ENCODE data around the gene TWSG1.
"Not testable (repeated sequence)": the region's sequence is repeated elsewhere in the genome, so short reads cannot be mapped to it uniquely, and the experiment has no call there.

DNA sequence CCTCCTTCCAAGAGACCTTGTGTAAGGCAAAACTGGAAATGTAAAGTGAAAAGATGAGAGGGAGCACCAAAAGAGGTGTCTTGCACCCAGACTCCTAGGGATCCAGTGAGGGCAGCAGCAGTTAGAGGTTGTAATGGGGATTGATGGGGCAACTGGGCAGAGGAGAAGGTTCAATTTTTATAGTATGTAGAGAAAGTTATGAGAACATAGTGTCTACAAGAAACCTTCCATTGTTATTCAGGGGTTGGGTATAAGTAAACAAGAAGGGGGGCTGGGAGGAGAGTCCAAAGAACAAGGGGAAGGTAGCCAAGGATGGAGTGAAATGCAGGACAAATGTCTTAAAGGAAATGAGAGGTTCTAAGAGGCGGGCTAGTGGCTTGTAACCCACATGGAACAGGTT is 89.1 kb downstream of the TWSG1 start:
- not testable (repeated sequence) for TF ChIP-seq POLR2A (IDR thresholded peaks at IDR 0.05; ENCODE audit: low read depth, low read length); SRF (IDR thresholded peaks at IDR 0.05; ENCODE audit: low read depth in 2 of 2, low read length in 2 of 2); ZZZ3 (IDR thresholded peaks at IDR 0.05; ENCODE audit: control insufficient read depth, insufficient read length, low read depth); MYC (IDR thresholded peaks at IDR 0.05; ENCODE audit: insufficient read depth, insufficient read length, insufficient replicate concordance, low read length, severe bottlenecking); JUND (IDR thresholded peaks at IDR 0.05; ENCODE audit: low read depth, low read length); TAF1 (IDR thresholded peaks at IDR 0.05; ENCODE audit: borderline replicate concordance, low read depth, low read length); NFIC (IDR thresholded peaks at IDR 0.05; ENCODE audit: low read depth, low read length); RFX5 (IDR thresholded peaks at IDR 0.05; ENCODE audit: low read depth, low read length); NR2C2 (IDR thresholded peaks at IDR 0.05; ENCODE audit: borderline replicate concordance, control insufficient read depth, insufficient read length, low read depth)
- TF ChIP-seq, protein P1, sequence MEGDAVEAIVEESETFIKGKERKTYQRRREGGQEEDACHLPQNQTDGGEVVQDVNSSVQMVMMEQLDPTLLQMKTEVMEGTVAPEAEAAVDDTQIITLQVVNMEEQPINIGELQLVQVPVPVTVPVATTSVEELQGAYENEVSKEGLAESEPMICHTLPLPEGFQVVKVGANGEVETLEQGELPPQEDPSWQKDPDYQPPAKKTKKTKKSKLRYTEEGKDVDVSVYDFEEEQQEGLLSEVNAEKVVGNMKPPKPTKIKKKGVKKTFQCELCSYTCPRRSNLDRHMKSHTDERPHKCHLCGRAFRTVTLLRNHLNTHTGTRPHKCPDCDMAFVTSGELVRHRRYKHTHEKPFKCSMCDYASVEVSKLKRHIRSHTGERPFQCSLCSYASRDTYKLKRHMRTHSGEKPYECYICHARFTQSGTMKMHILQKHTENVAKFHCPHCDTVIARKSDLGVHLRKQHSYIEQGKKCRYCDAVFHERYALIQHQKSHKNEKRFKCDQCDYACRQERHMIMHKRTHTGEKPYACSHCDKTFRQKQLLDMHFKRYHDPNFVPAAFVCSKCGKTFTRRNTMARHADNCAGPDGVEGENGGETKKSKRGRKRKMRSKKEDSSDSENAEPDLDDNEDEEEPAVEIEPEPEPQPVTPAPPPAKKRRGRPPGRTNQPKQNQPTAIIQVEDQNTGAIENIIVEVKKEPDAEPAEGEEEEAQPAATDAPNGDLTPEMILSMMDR (IDR thresholded peaks at IDR 0.05 in 2 of 3, conservative IDR thresholded peaks at IDR 0.05 in 1 of 3; ENCODE audit: control insufficient read depth in 2 of 3, extremely low read depth in 1 of 3, insufficient read depth in 1 of 3, low read depth in 3 of 3, low read length in 3 of 3), result not testable (repeated sequence)
- TF ChIP-seq, protein P2, sequence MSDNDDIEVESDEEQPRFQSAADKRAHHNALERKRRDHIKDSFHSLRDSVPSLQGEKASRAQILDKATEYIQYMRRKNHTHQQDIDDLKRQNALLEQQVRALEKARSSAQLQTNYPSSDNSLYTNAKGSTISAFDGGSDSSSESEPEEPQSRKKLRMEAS (IDR thresholded peaks at IDR 0.05; ENCODE audit: low read depth, low read length), result not testable (repeated sequence)
